CD14-positive monocyte (primary cell): ENCODE data around the gene ECHDC3. TPM values are rescaled to one million over a fixed set of nuclear protein-coding genes. Genes with fewer than 3 reads are reported as not detected.

Source experiments
- DNase-seq, 3 donors: peaks; one replicate each; pipeline ENCODE4 v3.0.0-alpha.2; 2011 to 2022
- H2AFZ ChIP-seq: 2 replicates; pipeline ENCODE4 v1.6.0; 2012; ENCODE audit warnings: mild to moderate bottlenecking, low read depth, low read length, inconsistent platforms; ENCODE audit not compliant: insufficient read depth, poor library complexity, severe bottlenecking
- H3K27ac ChIP-seq, 2 donors: 1 replicate in 1 of 2; 2 replicates in 1 of 2; pipeline ENCODE4 v1.5.1; 2012 to 2013; ENCODE audit warnings: low read length in 2 of 2, control low read depth in 1 of 2, inconsistent platforms in 1 of 2, low read depth in 1 of 2, mild to moderate bottlenecking in 1 of 2
- H3K27me3 ChIP-seq, 2 donors: one replicate each; pipeline versions ENCODE4 v1.6.0 to v1.6.1; 2011 to 2013; ENCODE audit warnings: low read length in 2 of 2; ENCODE audit not compliant: control insufficient read depth in 2 of 2, insufficient read depth in 2 of 2
- H3K36me3 ChIP-seq, 2 donors: replicated peaks in 1 of 2; 1 replicate in 1 of 2; 2 replicates in 1 of 2; pipeline versions ENCODE4 v1.5.1 to v1.6.1; 2012 to 2013; ENCODE audit warnings: low read length in 2 of 2, control low read depth in 1 of 2, inconsistent platforms in 1 of 2, mild to moderate bottlenecking in 1 of 2; ENCODE audit not compliant: insufficient read depth in 2 of 2, control insufficient read depth in 1 of 2
- H3K4me1 ChIP-seq, 2 donors: 1 replicate in 1 of 2; 2 replicates in 1 of 2; pipeline versions ENCODE4 v1.5.1 to v1.6.1; 2012 to 2013; ENCODE audit warnings: low read length in 2 of 2, control low read depth in 1 of 2, inconsistent platforms in 1 of 2, mild to moderate bottlenecking in 1 of 2, moderate library complexity in 1 of 2; ENCODE audit not compliant: insufficient read depth in 2 of 2, control insufficient read depth in 1 of 2
- H3K4me2 ChIP-seq: replicated peaks from 2 replicates; pipeline ENCODE3; 2012; ENCODE audit warnings: low read length, moderate library complexity, mild to moderate bottlenecking; ENCODE audit not compliant: poor library complexity, severe bottlenecking; ENCODE audit errors: extremely low read depth
- H3K4me3 ChIP-seq, 3 experiments: fragments of 200-600 bp in 1 of 3; sonication (generic) in 1 of 3; replicated peaks in 1 of 3; 1 replicate in 2 of 3; 2 replicates in 1 of 3; pipeline ENCODE4 v1.5.1; 2011 to 2013; ENCODE audit warnings: low read length in 3 of 3, mild to moderate bottlenecking in 3 of 3, control low read depth in 2 of 3, low read depth in 2 of 3, inconsistent platforms in 1 of 3, moderate library complexity in 1 of 3
- H3K79me2 ChIP-seq: 2 replicates; pipeline ENCODE4 v1.6.0; 2012; ENCODE audit warnings: mild to moderate bottlenecking, control low read depth, inconsistent platforms, low read length, moderate library complexity; ENCODE audit not compliant: insufficient read depth
- H3K9ac ChIP-seq: 2 replicates; pipeline ENCODE4 v1.6.0; 2017; ENCODE audit warnings: low read length, mild to moderate bottlenecking; ENCODE audit not compliant: insufficient read depth, poor library complexity, severe bottlenecking
- H3K9me3 ChIP-seq, 2 donors: replicated peaks in 1 of 2; 1 replicate in 1 of 2; 2 replicates in 1 of 2; pipeline versions ENCODE4 v1.5.1 to v1.6.1; 2012 to 2013; ENCODE audit warnings: low read length in 2 of 2, control low read depth in 1 of 2; ENCODE audit not compliant: control insufficient read depth in 1 of 2, insufficient read depth in 1 of 2
- H4K20me1 ChIP-seq: 2 replicates; pipeline ENCODE4 v1.6.0; 2012; ENCODE audit warnings: mild to moderate bottlenecking, low read length, control low read depth, moderate library complexity; ENCODE audit not compliant: insufficient read depth
- H3K27ac Mint-ChIP-seq, 7 donors: one replicate each; pipeline ENCODE4 v1.8.0; 2020; ENCODE audit warnings: mild to moderate bottlenecking in 7 of 7, mixed read lengths in 7 of 7, moderate library complexity in 6 of 7, inconsistent platforms in 2 of 7
- H3K27me3 Mint-ChIP-seq, 3 donors: one replicate each; pipeline ENCODE4 v1.8.0; 2021 to 2022; ENCODE audit warnings: low read depth in 3 of 3, mild to moderate bottlenecking in 3 of 3, mixed read lengths in 3 of 3, moderate library complexity in 3 of 3, inconsistent platforms in 1 of 3
- H3K36me3 Mint-ChIP-seq, 2 donors: one replicate each; pipeline ENCODE4 v1.8.0; 2020; ENCODE audit warnings: mixed read lengths in 2 of 2, inconsistent platforms in 1 of 2, mild to moderate bottlenecking in 1 of 2
- H3K4me1 Mint-ChIP-seq: one replicate; pipeline ENCODE4 v1.8.0; 2020; ENCODE audit warnings: mild to moderate bottlenecking, mixed read lengths
- H3K4me3 Mint-ChIP-seq, 2 donors: one replicate each; pipeline ENCODE4 v1.8.0; 2020; ENCODE audit warnings: mild to moderate bottlenecking in 2 of 2, mixed read lengths in 2 of 2, moderate library complexity in 1 of 2
- H3K9me3 Mint-ChIP-seq, 7 donors: one replicate each; pipeline ENCODE4 v1.8.0; 2020 to 2022; ENCODE audit warnings: mixed read lengths in 7 of 7, mild to moderate bottlenecking in 6 of 7, moderate library complexity in 6 of 7, inconsistent platforms in 2 of 7
- CTCF ChIP-seq: fragments of 200-600 bp; IDR thresholded peaks from one replicate; pipeline ENCODE4 v1.8.0; 2022; ENCODE audit warnings: antibody characterized with exemption, mild to moderate bottlenecking
- WGBS: methylation state at CpG from one replicate; pipeline ENCODE4 v1.1.5; 2013; ENCODE audit warnings: missing lambda C conversion rate; ENCODE audit not compliant: insufficient coverage; 5-methylcytosine and 5-hydroxymethylcytosine counted together
- intact Hi-C, 2 donors: fragments of 100-400 bp; cut with micrococcal nuclease; formaldehyde crosslinking; loops; one replicate each; pipeline versions ENCODE4 v1.15.0 to v1.15.1; 2023
- polyA plus RNA-seq, 3 donors: library from polyadenylated mRNA; depleted of rRNA in 1 of 3; unstranded in 2 of 3; stranded (reverse) in 1 of 3; fragments of 300-500 nt in 2 of 3; fragments of >200 nt in 1 of 3; fragmentation: Illumina TruSeq in 2 of 3; gene quantifications; 1 replicate in 2 of 3; 2 replicates in 1 of 3; pipeline ENCODE4 v1.2.3, GENCODE V29; 2012 to 2021

The ECHDC3 gene
- polyA plus RNA-seq, 3 donors, result 9.2 to 10.6 (median 9.4) TPM

- 98% methylated on average over 9 of the region's 13 CpGs for WGBS
- H3K4me1 Mint-ChIP-seq, result peaks cover 56% of the 10 kb centered on the region
- Histone ChIP-seq H3K36me3 (no peaks in the 10 kb centered on the region), H3K4me3 (no peak overlapping the region), H4K20me1 (no peaks in the 10 kb centered on the region), H3K27me3 (no peaks in the 10 kb centered on the region), H3K4me1 (peaks cover 47 to 60% of the 10 kb centered on the region in 2 donors), H3K9me3 (peaks cover 4 to 11% of the 10 kb centered on the region in 2 donors), H3K9ac (no peak overlapping the region), H3K79me2 (no peaks in the 10 kb centered on the region), H2AFZ (no peak overlapping the region), H3K27ac (no peak overlapping the region), H3K4me2 (no peak overlapping the region)
- peaks cover 8 to 14% (median 9%) of the 10 kb centered on the region in 3 donors for H3K27me3 Mint-ChIP-seq
- intact Hi-C loops, result loop anchor here in 1 of 2 donors (10.0 kb wide), 1 partner anchor 51 kb away; no protein-coding TSS in a partner anchor
- peaks cover 7 to 17% (median 12%) of the 10 kb centered on the region in 7 donors for H3K9me3 Mint-ChIP-seq
- no peak overlapping the region for H3K27ac Mint-ChIP-seq
- no peak for DNase-seq
- no peak overlapping the region for H3K4me3 Mint-ChIP-seq
- peaks cover 0 to 5% of the 10 kb centered on the region in 2 donors for H3K36me3 Mint-ChIP-seq
- TF ChIP-seq CTCF, result no peak
Observed at GRCh38 chr10:11715815-11716494, 26.2 kb upstream of the ECHDC3 start.

GRCh38 chr10:11716686-11717085 lies 25.5 kb upstream of the ECHDC3 start:
- Histone ChIP-seq H3K79me2 (no peaks in the 10 kb centered on the region), H3K4me3 (no peak overlapping the region), H3K27me3 (no peaks in the 10 kb centered on the region), H3K4me1 (peaks cover 46 to 58% of the 10 kb centered on the region in 2 donors), H3K27ac (no peak overlapping the region), H3K36me3 (no peaks in the 10 kb centered on the region), H3K9ac (no peak overlapping the region), H4K20me1 (no peaks in the 10 kb centered on the region), H2AFZ (no peak overlapping the region), H3K9me3 (peaks cover 4 to 11% of the 10 kb centered on the region in 2 donors), H3K4me2 (no peak overlapping the region)
- Mint-ChIP-seq H3K27ac (no peak overlapping the region), H3K9me3 (peaks cover 7 to 17% (median 12%) of the 10 kb centered on the region in 7 donors), H3K4me1 (peaks cover 62% of the 10 kb centered on the region), H3K36me3 (peaks cover 0 to 5% of the 10 kb centered on the region in 2 donors), H3K4me3 (no peak overlapping the region), H3K27me3 (peaks cover 8 to 14% (median 8%) of the 10 kb centered on the region in 3 donors)
- intact Hi-C loops, result loop anchor here in 1 of 2 donors (10.0 kb wide), 1 partner anchor 52 kb away; no protein-coding TSS in a partner anchor
- no peak for DNase-seq
- WGBS, result 93% methylated on average over 3 of the region's 4 CpGs
- TF ChIP-seq CTCF, result no peak
